Measurements from ENCODE around the gene ZDHHC15. TPM values are rescaled to one million over a fixed set of nuclear protein-coding genes. Genes with fewer than 3 reads are reported as not detected.

ZDHHC15 gene
- total and polyA plus RNA-seq, 2 of the 8 experiments (the other 6 are each of a cell fraction or from before 2014, with no cell fraction given): 1.7 to 3.5 TPM

GRCh38 chrX:75361788-75362187 lies 161.0 kb downstream of the ZDHHC15 start:
- Histone ChIP-seq H2BK15ac (ENCODE audit: low read length) (no peak overlapping the region), H3K4ac (replicated peaks; ENCODE audit: insufficient read length, low read depth, low read length) (no peak overlapping the region), H3K56ac (replicated peaks; ENCODE audit: insufficient read length, low read depth, low read length) (no peak overlapping the region), H3K18ac (ENCODE audit: extremely low read depth, low read length) (no peak overlapping the region), H3K23ac (ENCODE audit: insufficient read length) (no peak overlapping the region), H3K4me1 (replicated peaks in 1 of 4; ENCODE audit: control insufficient read depth in 3 of 4, insufficient read depth in 4 of 4, low read length in 3 of 4) (no peaks in the 10 kb centered on the region), H3K79me1 (ENCODE audit: low read depth, low read length) (no peaks in the 10 kb centered on the region), H2BK12ac (ENCODE audit: low read depth, low read length) (no peak overlapping the region), H3K4me3 (ENCODE audit: extremely low read depth in 1 of 4, insufficient read depth in 2 of 4, low read depth in 3 of 4, low read length in 4 of 4) (no peak overlapping the region), H3K14ac (ENCODE audit: insufficient read length) (no peak overlapping the region), H3K23me2 (ENCODE audit: low read depth, low read length) (no peaks in the 10 kb centered on the region), H3K79me2 (ENCODE audit: control insufficient read depth in 1 of 2, insufficient read depth in 2 of 2, low read length in 2 of 2) (no peaks in the 10 kb centered on the region), H3K36me3 (ENCODE audit: control insufficient read depth in 2 of 4, insufficient read depth in 4 of 4, low read length in 3 of 4) (no peaks in the 10 kb centered on the region; a peak in 2 of 8 replicates), H2BK20ac (ENCODE audit: low read length) (no peak overlapping the region), H3K9me3 (ENCODE audit: insufficient read depth in 2 of 2, low read depth in 1 of 2, low read length in 1 of 2) (peaks cover 0 to 4% of the 10 kb centered on the region in 2 experiments; a peak in 1 of 4 replicates), H4K20me1 (replicated peaks in 1 of 2; ENCODE audit: control insufficient read depth in 1 of 2, insufficient read depth in 2 of 2, low read length in 2 of 2) (no peaks in the 10 kb centered on the region), H3K9ac (replicated peaks in 1 of 4; ENCODE audit: extremely low read depth in 1 of 4, low read depth in 3 of 4, low read length in 3 of 4) (no peak overlapping the region), H4K8ac (ENCODE audit: extremely low read depth, insufficient read depth, low read length) (no peak overlapping the region), H2BK5ac (ENCODE audit: low read depth, low read length) (no peak overlapping the region), H3K27me3 (replicated peaks in 1 of 4; ENCODE audit: control insufficient read depth in 3 of 4, extremely low read depth in 1 of 4, insufficient read depth in 3 of 4, low read length in 3 of 4) (no peaks in the 10 kb centered on the region), H3K4me2 (ENCODE audit: insufficient read depth in 1 of 2, low read depth in 2 of 2, low read length in 2 of 2) (no peak overlapping the region), H4K5ac (ENCODE audit: insufficient read length, low read depth, low read length) (no peak overlapping the region), H3K27ac (ENCODE audit: low read depth, low read length) (no peak overlapping the region), H2AFZ (ENCODE audit: low read length) (no peak overlapping the region), H4K91ac (replicated peaks; ENCODE audit: insufficient read length, low read length) (no peak overlapping the region), H2AK5ac (ENCODE audit: low read depth, low read length) (no peak overlapping the region), H2BK120ac (replicated peaks; ENCODE audit: low read depth, low read length) (no peak overlapping the region)
- TF ChIP-seq SRF (IDR thresholded peaks at IDR 0.05; ENCODE audit: low read depth, low read length): peak; percentile 50; the same call in 1 of the 2 replicates
- TF ChIP-seq KDM1A (IDR thresholded peaks at IDR 0.05; ENCODE audit: borderline replicate concordance, low read length): no peak
- no peak for TF ChIP-seq SIRT6 (IDR thresholded peaks at IDR 0.05; ENCODE audit: low read length)
- TF ChIP-seq JUND (IDR thresholded peaks at IDR 0.05; ENCODE audit: low read length): no peak
- TF ChIP-seq TEAD4 (IDR thresholded peaks at IDR 0.05; ENCODE audit: low read depth, low read length): no peak
- TF ChIP-seq GTF2F1 (IDR thresholded peaks at IDR 0.05; ENCODE audit: borderline replicate concordance, low read depth, low read length): no peak
- no peak for TF ChIP-seq SP1 (IDR thresholded peaks at IDR 0.05; ENCODE audit: low read depth, low read length)
- TF ChIP-seq FOSL1 (IDR thresholded peaks at IDR 0.05; ENCODE audit: insufficient read depth, low read depth, low read length): no peak
- no peak for TF ChIP-seq CHD2 (IDR thresholded peaks at IDR 0.05; ENCODE audit: low read length)
- ChIA-PET POLR2A (ENCODE audit: partially characterized antibody) (no interaction called here), CTCF (ENCODE audit: partially characterized antibody) (no interaction called here)
- FAIRE-seq (no peak), DNase-seq (ENCODE audit: low read depth in 1 of 2, low spot score in 2 of 2) (no peak)

Measured in H1 (cell line).